Endodermal cell (in vitro differentiated cells): Measurements from ENCODE around the gene EGFL8. TPM values are rescaled to one million over a fixed set of nuclear protein-coding genes. Genes with fewer than 3 reads are reported as not detected.
A peak's percentile ranks its signal among the peaks of the same experiment; 100 is the strongest.

Experiments used
- DNase-seq: peaks from one replicate; pipeline ENCODE4 v3.0.0-alpha.2; 2017
- H3K27ac ChIP-seq: 2 replicates; pipeline ENCODE4 v1.5.1; 2013; ENCODE audit warnings: mild to moderate bottlenecking, low read depth, low read length, moderate library complexity
- H3K27me3 ChIP-seq: 2 replicates; pipeline ENCODE4 v1.6.1; 2013; ENCODE audit warnings: mild to moderate bottlenecking, low read length, moderate library complexity; ENCODE audit not compliant: insufficient read depth, control insufficient read depth, poor library complexity, severe bottlenecking
- H3K36me3 ChIP-seq: 2 replicates; pipeline ENCODE4 v1.7.0; 2013; ENCODE audit warnings: mild to moderate bottlenecking, low read length, moderate library complexity; ENCODE audit not compliant: control insufficient read depth, insufficient read depth
- H3K4me1 ChIP-seq: one replicate; pipeline ENCODE4 v1.7.0; 2013; ENCODE audit warnings: low read length; ENCODE audit not compliant: control insufficient read depth, insufficient read depth
- H3K4me3 ChIP-seq: 2 replicates; pipeline ENCODE4 v1.5.1; 2013; ENCODE audit warnings: mild to moderate bottlenecking, low read length, moderate library complexity
- H3K9ac ChIP-seq: 2 replicates; pipeline ENCODE4 v1.6.1; 2013; ENCODE audit warnings: mild to moderate bottlenecking, low read length, moderate library complexity; ENCODE audit not compliant: poor library complexity, severe bottlenecking; ENCODE audit errors: extremely low read depth
- H3K9me3 ChIP-seq: 2 replicates; pipeline ENCODE4 v1.6.1; 2013; ENCODE audit warnings: mild to moderate bottlenecking, low read length, moderate library complexity; ENCODE audit not compliant: control insufficient read depth
- H3K27ac Mint-ChIP-seq: 2 replicates; pipeline ENCODE4 v1.8.0; 2020; ENCODE audit warnings: mixed read lengths
- H3K27me3 Mint-ChIP-seq: 2 replicates; pipeline ENCODE4 v1.8.0; 2021; ENCODE audit warnings: mild to moderate bottlenecking, mixed read lengths; ENCODE audit not compliant: insufficient read depth
- H3K36me3 Mint-ChIP-seq: 2 replicates; pipeline ENCODE4 v1.8.0; 2020; ENCODE audit warnings: low read depth, mixed read lengths
- H3K4me1 Mint-ChIP-seq: 2 replicates; pipeline ENCODE4 v1.8.0; 2020; ENCODE audit warnings: mixed read lengths
- H3K4me3 Mint-ChIP-seq: 2 replicates; pipeline ENCODE4 v1.8.0; 2020; ENCODE audit warnings: mild to moderate bottlenecking, moderate library complexity, mixed read lengths
- H3K9me3 Mint-ChIP-seq: 2 replicates; pipeline ENCODE4 v1.8.0; 2020; ENCODE audit warnings: mild to moderate bottlenecking, mixed read lengths
- WGBS, 2 experiments: methylation state at CpG; one replicate each; pipeline versions ENCODE4 v1.1.5 to v1.1.7; 2013; ENCODE audit warnings: missing lambda C conversion rate in 2 of 2, mixed read lengths in 1 of 2; ENCODE audit not compliant: insufficient coverage in 1 of 2, insufficient read length in 1 of 2; 5-methylcytosine and 5-hydroxymethylcytosine counted together
- total RNA-seq, 2 donors: library from RNA; stranded (reverse); fragmentation: NEBNext Ultra II Directional in 1 of 2; extraction: Animal tissue kit (Norgen Biotek cat#: 25700) in 1 of 2; gene quantifications; 2 replicates in 1 of 2; 3 replicates in 1 of 2; pipeline ENCODE4 v1.2.1, GENCODE V29; 2021
- TF ChIP-seq, protein P1 (sequence below): fragments of 200-600 bp; sonication (generic); conservative IDR thresholded peaks from 2 replicates; pipeline ENCODE4 v1.5.0; 2021; ENCODE audit warnings: antibody characterized with exemption, mild to moderate bottlenecking

The EGFL8 gene
- total RNA-seq, 2 donors from 2014 or later: 27.9 to 39.6 TPM

- Histone ChIP-seq H3K27ac (no peak overlapping the region), H3K9me3 (no peaks in the 10 kb centered on the region), H3K4me3 (peak overlapping the region; percentile 97), H3K36me3 (peaks cover 33% of the 10 kb centered on the region), H3K4me1 (peaks cover 5% of the 10 kb centered on the region), H3K27me3 (no peaks in the 10 kb centered on the region), H3K9ac (no peak overlapping the region)
- peaks cover 31% of the 10 kb centered on the region for H3K36me3 Mint-ChIP-seq
- 94 to 100% methylated on average over 1 of the region's 1 CpG for WGBS, 2 experiments
- TF ChIP-seq, protein P1, sequence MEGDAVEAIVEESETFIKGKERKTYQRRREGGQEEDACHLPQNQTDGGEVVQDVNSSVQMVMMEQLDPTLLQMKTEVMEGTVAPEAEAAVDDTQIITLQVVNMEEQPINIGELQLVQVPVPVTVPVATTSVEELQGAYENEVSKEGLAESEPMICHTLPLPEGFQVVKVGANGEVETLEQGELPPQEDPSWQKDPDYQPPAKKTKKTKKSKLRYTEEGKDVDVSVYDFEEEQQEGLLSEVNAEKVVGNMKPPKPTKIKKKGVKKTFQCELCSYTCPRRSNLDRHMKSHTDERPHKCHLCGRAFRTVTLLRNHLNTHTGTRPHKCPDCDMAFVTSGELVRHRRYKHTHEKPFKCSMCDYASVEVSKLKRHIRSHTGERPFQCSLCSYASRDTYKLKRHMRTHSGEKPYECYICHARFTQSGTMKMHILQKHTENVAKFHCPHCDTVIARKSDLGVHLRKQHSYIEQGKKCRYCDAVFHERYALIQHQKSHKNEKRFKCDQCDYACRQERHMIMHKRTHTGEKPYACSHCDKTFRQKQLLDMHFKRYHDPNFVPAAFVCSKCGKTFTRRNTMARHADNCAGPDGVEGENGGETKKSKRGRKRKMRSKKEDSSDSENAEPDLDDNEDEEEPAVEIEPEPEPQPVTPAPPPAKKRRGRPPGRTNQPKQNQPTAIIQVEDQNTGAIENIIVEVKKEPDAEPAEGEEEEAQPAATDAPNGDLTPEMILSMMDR: no peak
- no peak overlapping the region for H3K27ac Mint-ChIP-seq
- H3K27me3 Mint-ChIP-seq: no peaks in the 10 kb centered on the region
- DNase-seq: no peak
- peak overlapping the region; percentile 78 for H3K4me3 Mint-ChIP-seq
- H3K9me3 Mint-ChIP-seq: no peaks in the 10 kb centered on the region
- peaks cover 51% of the 10 kb centered on the region for H3K4me1 Mint-ChIP-seq
These were observed 10.0 kb downstream of the EGFL8 start for GRCh38 chr6:32174416-32174815.

DNA sequence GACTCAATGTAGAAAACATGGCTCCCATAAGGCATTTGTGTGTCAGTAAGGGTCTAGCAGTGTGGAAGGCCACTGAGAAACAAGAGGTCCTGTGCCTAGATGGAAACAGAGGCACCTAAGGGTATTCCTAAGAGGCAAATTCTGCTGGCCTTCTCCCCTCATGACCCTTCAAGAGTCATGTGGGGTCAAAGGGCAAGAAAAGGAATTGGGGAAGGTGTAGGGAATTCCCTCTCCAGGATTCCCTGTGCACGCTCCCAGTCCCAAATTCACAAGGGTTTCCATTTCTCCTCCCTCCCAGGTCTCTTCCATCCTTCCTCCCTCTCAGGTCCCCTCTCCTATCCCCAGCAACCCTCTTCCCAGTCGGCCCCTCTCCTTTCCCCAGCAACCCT is 10.9 kb downstream of the EGFL8 start:
- Histone ChIP-seq H3K36me3 (peaks cover 24% of the 10 kb centered on the region), H3K27me3 (no peaks in the 10 kb centered on the region), H3K4me1 (no peaks in the 10 kb centered on the region), H3K4me3 (peak overlapping the region; percentile 97), H3K9ac (peak overlapping the region; percentile 69), H3K9me3 (no peaks in the 10 kb centered on the region), H3K27ac (no peak overlapping the region)
- peak overlapping the region; percentile 78 for H3K4me3 Mint-ChIP-seq
- WGBS, 2 experiments: 8 to 10% methylated on average over 2 of the region's 2 CpGs
- peaks cover 25% of the 10 kb centered on the region for H3K36me3 Mint-ChIP-seq
- no peaks in the 10 kb centered on the region for H3K9me3 Mint-ChIP-seq
- peaks cover 46% of the 10 kb centered on the region for H3K4me1 Mint-ChIP-seq
- no peaks in the 10 kb centered on the region for H3K27me3 Mint-ChIP-seq
- H3K27ac Mint-ChIP-seq: peak overlapping the region; percentile 82
- TF ChIP-seq, protein P1: no peak
- no peak for DNase-seq

- H3K9me3 ChIP-seq: no peaks in the 10 kb centered on the region
- Mint-ChIP-seq H3K4me3 (peak within 1 kb of the TSS; percentile 78), H3K9me3 (no peaks in the 10 kb centered on the region), H3K27me3 (no peaks in the 10 kb centered on the region), H3K36me3 (peaks cover 25% of the 10 kb centered on the region), H3K4me1 (peaks cover 44% of the 10 kb centered on the region), H3K27ac (peak within 1 kb of the TSS; percentile 98)
- peak within 1 kb of the TSS; percentile 84 for H3K9ac ChIP-seq
- no peaks in the 10 kb centered on the region for H3K27me3 ChIP-seq
- 1 to 2% methylated on average over 10 to 23 of the region's 27 CpGs for WGBS, 2 experiments
- peak within 1 kb of the TSS; percentile 97 for H3K4me3 ChIP-seq
- no peaks in the 10 kb centered on the region for H3K4me1 ChIP-seq
- TF ChIP-seq, protein P1: no peak
- peaks cover 22% of the 10 kb centered on the region for H3K36me3 ChIP-seq
- peak; percentile 99 for DNase-seq
- H3K27ac ChIP-seq: peak within 1 kb of the TSS; percentile 98
These were observed 11.5 kb downstream of the EGFL8 start, which contains the start of gene AGPAT1 for GRCh38 chr6:32175711-32176475. AGPAT1 (minus strand) TSS chr6:32176084; CDS start chr6:32171496, 4,588 bp downstream.
